ENCODE measurements around the gene RGS1. TPM values are rescaled to one million over a fixed set of nuclear protein-coding genes. Genes with fewer than 3 reads are reported as not detected.

The RGS1 gene
- total RNA-seq, 2 experiments from 2014 or later: 0.79 TPM; not detected in 1

DNA sequence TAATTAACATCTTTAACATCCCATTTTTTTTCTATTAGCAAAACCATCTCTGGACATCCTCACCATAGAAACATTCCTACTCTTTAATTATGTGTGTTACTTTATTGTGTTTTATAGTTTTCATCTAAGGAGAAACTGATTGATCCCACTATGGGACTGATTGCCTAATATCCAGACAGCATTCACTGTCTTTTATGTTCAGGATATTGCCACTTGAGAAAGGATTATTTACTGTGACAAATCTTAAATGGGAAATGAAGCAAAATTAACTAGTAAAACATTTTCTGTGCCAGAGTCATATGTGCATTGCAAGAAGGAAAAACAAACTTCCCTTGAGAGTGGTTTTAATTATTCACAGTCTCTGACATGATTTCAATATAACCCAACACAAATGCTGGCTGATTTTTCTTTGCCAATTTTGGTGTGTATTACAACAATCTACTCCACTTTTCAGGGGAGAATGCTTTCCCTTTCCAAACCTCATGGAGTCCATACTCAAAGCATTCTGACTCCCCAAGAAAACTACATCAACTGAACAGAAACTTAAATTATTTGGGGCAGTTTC lies 44.6 kb downstream of the RGS1 start:
- H3K9me3 ChIP-seq (ENCODE audit: low read length): no peaks in the 10 kb centered on the region; the same call in 1 of the 2 replicates
- H3K36me3 ChIP-seq (ENCODE audit: insufficient read depth, low read length): peaks cover 2% of the 10 kb centered on the region; the same call in 1 of the 2 replicates
- no peak overlapping the region for H2AFZ ChIP-seq (ENCODE audit: low read length)
- no TSS peak for BruUV-seq (replicated peaks)
- H3K4me1 ChIP-seq (ENCODE audit: insufficient read depth, low read length, poor library complexity, severe bottlenecking): peaks cover 11% of the 10 kb centered on the region
- no peak overlapping the region for H3K4me3 ChIP-seq (ENCODE audit: low read depth, low read length, poor library complexity, severe bottlenecking)
- H3K4me2 ChIP-seq (ENCODE audit: low read length): no peak overlapping the region
- no peaks in the 10 kb centered on the region for H4K20me1 ChIP-seq (ENCODE audit: insufficient read depth, low read length)
- CTCF ChIA-PET (ENCODE audit: unreplicated experiment): no interaction called here
- POLR2A ChIA-PET: interaction anchor here (0.6 to 6.1 kb wide), 3 partner anchors 9 to 34 kb away, joined by 3 to 90 read pairs (median 3); no protein-coding TSS in a partner anchor
- DNase-seq (ENCODE audit: low spot score): no peak
- peaks cover 3% of the 10 kb centered on the region; the same call in 1 of the 2 replicates for H3K79me2 ChIP-seq (ENCODE audit: insufficient read depth, low read depth, low read length)
- no peaks in the 10 kb centered on the region for H3K9me2 ChIP-seq (ENCODE audit: insufficient read depth, low read length)
- H3K27ac ChIP-seq (ENCODE audit: low read depth, low read length, poor library complexity, severe bottlenecking): no peak overlapping the region
- intact Hi-C loops (cut with micrococcal nuclease; ENCODE audit: unreplicated experiment): no loop called here
- TF ChIP-seq, protein P1, sequence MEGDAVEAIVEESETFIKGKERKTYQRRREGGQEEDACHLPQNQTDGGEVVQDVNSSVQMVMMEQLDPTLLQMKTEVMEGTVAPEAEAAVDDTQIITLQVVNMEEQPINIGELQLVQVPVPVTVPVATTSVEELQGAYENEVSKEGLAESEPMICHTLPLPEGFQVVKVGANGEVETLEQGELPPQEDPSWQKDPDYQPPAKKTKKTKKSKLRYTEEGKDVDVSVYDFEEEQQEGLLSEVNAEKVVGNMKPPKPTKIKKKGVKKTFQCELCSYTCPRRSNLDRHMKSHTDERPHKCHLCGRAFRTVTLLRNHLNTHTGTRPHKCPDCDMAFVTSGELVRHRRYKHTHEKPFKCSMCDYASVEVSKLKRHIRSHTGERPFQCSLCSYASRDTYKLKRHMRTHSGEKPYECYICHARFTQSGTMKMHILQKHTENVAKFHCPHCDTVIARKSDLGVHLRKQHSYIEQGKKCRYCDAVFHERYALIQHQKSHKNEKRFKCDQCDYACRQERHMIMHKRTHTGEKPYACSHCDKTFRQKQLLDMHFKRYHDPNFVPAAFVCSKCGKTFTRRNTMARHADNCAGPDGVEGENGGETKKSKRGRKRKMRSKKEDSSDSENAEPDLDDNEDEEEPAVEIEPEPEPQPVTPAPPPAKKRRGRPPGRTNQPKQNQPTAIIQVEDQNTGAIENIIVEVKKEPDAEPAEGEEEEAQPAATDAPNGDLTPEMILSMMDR (conservative IDR thresholded peaks at IDR 0.05; ENCODE audit: low read length): no peak
- no peak for TF ChIP-seq EZH2phosphoT487 (IDR thresholded peaks at IDR 0.05; ENCODE audit: borderline replicate concordance, low read depth, low read length)

DNA sequence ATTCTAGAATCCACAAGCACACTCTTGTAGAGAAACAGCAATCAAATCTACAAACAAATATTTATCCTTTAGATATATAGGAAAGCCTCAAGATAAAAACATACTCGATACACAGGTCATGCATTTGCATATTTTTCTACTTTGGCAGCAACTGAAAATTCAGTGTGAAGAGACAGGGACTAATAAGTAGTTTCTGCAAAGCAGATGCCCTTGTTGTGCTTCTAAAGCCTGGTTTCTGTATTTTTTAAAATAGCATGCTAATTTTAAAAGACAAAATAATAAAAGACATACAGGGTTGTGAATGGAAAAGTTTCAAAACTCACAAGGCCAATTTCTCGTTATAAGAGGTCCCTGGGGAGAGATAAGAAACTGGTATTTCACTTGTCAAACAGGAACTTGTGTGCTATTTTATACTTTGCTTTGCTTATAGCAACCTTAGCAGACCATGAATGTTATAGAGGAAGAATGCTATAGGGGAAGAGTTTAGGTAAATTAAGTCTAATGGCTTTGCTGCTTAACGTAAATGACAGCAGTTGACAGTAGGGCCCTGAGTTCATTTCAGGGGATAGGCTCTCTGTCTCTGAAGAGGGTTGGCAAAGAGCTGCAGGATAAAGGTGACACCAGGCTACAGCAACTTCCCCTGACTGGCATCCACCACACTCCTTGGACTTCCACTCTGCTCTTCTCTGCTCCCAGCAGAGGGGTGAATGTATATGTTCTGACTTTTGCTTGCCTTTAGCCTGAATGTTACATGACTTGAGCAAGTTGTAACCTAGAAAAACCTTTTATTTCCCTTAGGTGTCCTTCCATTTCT lies 51.0 kb downstream of the RGS1 start:
- Histone ChIP-seq H3K27ac (ENCODE audit: low read depth, low read length, poor library complexity, severe bottlenecking) (peak overlapping the region; percentile 100), H2AFZ (ENCODE audit: low read length) (peak overlapping the region; percentile 84; the same call in 1 of the 2 replicates), H3K9me2 (ENCODE audit: insufficient read depth, low read length) (no peaks in the 10 kb centered on the region), H4K20me1 (ENCODE audit: insufficient read depth, low read length) (no peaks in the 10 kb centered on the region), H3K36me3 (ENCODE audit: insufficient read depth, low read length) (peaks cover 2% of the 10 kb centered on the region; the same call in 1 of the 2 replicates), H3K79me2 (ENCODE audit: insufficient read depth, low read depth, low read length) (peaks cover 36% of the 10 kb centered on the region; the same call in 1 of the 2 replicates), H3K4me1 (ENCODE audit: insufficient read depth, low read length, poor library complexity, severe bottlenecking) (peaks cover 67% of the 10 kb centered on the region), H3K9me3 (ENCODE audit: low read length) (no peaks in the 10 kb centered on the region; the same call in 1 of the 2 replicates), H3K4me2 (ENCODE audit: low read length) (peak overlapping the region; percentile 88), H3K4me3 (ENCODE audit: low read depth, low read length, poor library complexity, severe bottlenecking) (peak overlapping the region; percentile 66)
- DNase-seq (ENCODE audit: low spot score): peak; percentile 94
- no peak for TF ChIP-seq EZH2phosphoT487 (IDR thresholded peaks at IDR 0.05; ENCODE audit: borderline replicate concordance, low read depth, low read length)
- TF ChIP-seq, protein P1 (conservative IDR thresholded peaks at IDR 0.05; ENCODE audit: low read length): no peak
- BruUV-seq (replicated peaks): no TSS peak
- CTCF ChIA-PET (ENCODE audit: unreplicated experiment): no interaction called here
- intact Hi-C loops (cut with micrococcal nuclease; ENCODE audit: unreplicated experiment): no loop called here
- POLR2A ChIA-PET: interaction anchor here (0.5 to 9.7 kb wide), 14 partner anchors 9 to 443 kb away, joined by 3 to 211 read pairs (median 8); partner anchors contain the start of genes RGS13, RGS2, RO60 and UCHL5

All from OCI-LY7 (cell line).